Kidney (tissue), 14 donors: ENCODE data around the gene SMCO4. TPM values are rescaled to one million over a fixed set of nuclear protein-coding genes. Genes with fewer than 3 reads are reported as not detected.
A peak's percentile ranks its signal among the peaks of the same experiment; 100 is the strongest.

Experiments
- DNase-seq, 5 donors: peaks; one replicate each; pipeline ENCODE4 v3.0.0-alpha.2; 2013 to 2020
- FAIRE-seq: peaks from 2 replicates; lab custom pipeline; 2012; peaks lifted over from hg19 to GRCh38; lab: Jason Lieb, UNC
- H3K27ac ChIP-seq, 2 donors: one replicate each; pipeline ENCODE4 v1.7.0; 2013; ENCODE audit warnings: low read depth in 2 of 2, low read length in 2 of 2, inconsistent platforms in 1 of 2
- H3K27me3 ChIP-seq: one replicate; pipeline ENCODE4 v1.7.1; 2013; ENCODE audit warnings: low read length, inconsistent platforms; ENCODE audit not compliant: control insufficient read depth, insufficient read depth
- H3K36me3 ChIP-seq, 3 donors: one replicate each; pipeline versions ENCODE4 v1.7.0 to v1.7.1; 2013; ENCODE audit warnings: low read length in 3 of 3, control low read depth in 1 of 3, inconsistent platforms in 1 of 3; ENCODE audit not compliant: insufficient read depth in 3 of 3, control insufficient read depth in 2 of 3
- H3K4me1 ChIP-seq, 3 donors: one replicate each; pipeline versions ENCODE4 v1.7.0 to v1.7.1; 2013; ENCODE audit warnings: low read length in 3 of 3, inconsistent platforms in 1 of 3, low read depth in 1 of 3; ENCODE audit not compliant: control insufficient read depth in 2 of 3, insufficient read depth in 2 of 3
- H3K4me3 ChIP-seq, 3 donors: one replicate each; pipeline versions ENCODE4 v1.7.0 to v1.8.1; 2013; ENCODE audit warnings: low read length in 3 of 3, control low read depth in 1 of 3, inconsistent platforms in 1 of 3
- H3K9ac ChIP-seq, 3 donors: one replicate each; pipeline versions ENCODE4 v1.7.0 to v1.7.1; 2013; ENCODE audit warnings: low read length in 3 of 3, control low read depth in 1 of 3, inconsistent platforms in 1 of 3
- H3K9me3 ChIP-seq, 3 donors: one replicate each; pipeline versions ENCODE4 v1.7.0 to v1.7.1; 2013; ENCODE audit warnings: low read length in 3 of 3, control low read depth in 1 of 3, inconsistent platforms in 1 of 3; ENCODE audit not compliant: control insufficient read depth in 2 of 3, insufficient read depth in 1 of 3
- intact Hi-C: fragments of 100-400 bp; cut with DNase I; formaldehyde crosslinking; loops from one replicate; pipeline ENCODE4 v1.11.1; 2022
- polyA plus RNA-seq: library from polyadenylated mRNA; stranded (reverse); fragments of 350-450 nt; fragmentation: Illumina TruSeq; extraction: RNeasy Lipid Tissue Mini Kit (QIAGEN cat#74804); gene quantifications from one replicate; pipeline ENCODE4 v1.2.3, GENCODE V29; 2014; ENCODE audit warnings: low read depth, low replicate concordance; ENCODE audit not compliant: insufficient read depth
- total RNA-seq: library from RNA; stranded (reverse); fragmentation: NEBNext Ultra II Directional; extraction: Animal tissue kit (Norgen Biotek cat#: 25700); gene quantifications from one replicate; pipeline ENCODE4 v1.2.1, GENCODE V29; 2021
- TF ChIP-seq, protein P1 (sequence below): IDR thresholded peaks from 3 replicates; pipeline ENCODE4 v1.5.1; 2012; ENCODE audit warnings: mild to moderate bottlenecking, moderate library complexity, borderline replicate concordance; ENCODE audit not compliant: insufficient read depth; ENCODE audit errors: extremely low read depth
- donor health status: control.
- donor health status: control.
- donor health status: control.
- donor health status: control.
- donor health status: control.
- donor health status: DM: yes; HTN: yes; CAD: no.
- donor health status: Normal renal cell carcinoma (clear cell type).

The SMCO4 gene
- total and polyA plus RNA-seq, 2 donors from 2014 or later = 33.0 to 102 TPM

DNA sequence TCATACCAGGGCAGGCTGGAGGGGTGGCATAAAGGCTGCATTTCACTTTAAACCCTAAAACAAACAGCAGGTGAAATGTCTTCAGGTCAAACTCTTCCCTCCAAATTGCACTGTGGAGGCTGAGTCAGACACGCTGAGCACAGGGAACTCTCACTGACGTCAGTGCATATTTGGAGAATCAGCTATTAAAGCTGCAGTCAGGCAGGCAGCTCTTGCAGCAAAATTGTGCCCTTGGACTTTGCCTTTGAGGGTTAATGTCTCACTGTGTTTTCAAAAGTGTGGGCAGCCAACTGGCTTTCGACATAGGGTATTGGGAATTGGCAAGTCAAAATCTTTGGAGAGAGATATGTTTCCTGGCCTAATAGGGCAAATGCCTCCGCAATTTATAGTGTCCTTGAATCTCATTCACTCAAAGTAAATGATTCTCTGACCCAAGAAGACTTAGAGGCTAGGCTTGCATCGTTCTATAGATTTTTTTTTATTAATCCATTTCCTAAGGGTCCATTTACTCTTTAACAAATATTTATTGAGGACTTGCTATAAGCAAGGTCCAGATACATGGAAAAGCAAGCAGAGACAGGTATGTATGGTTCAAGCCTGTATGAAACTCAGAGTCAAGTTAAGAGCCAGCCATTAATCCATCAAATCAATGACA is 27.7 kb upstream of the SMCO4 start:
- intact Hi-C loops = no loop called here
- Histone ChIP-seq H3K4me3 (no peak overlapping the region), H3K9me3 (no peaks in the 10 kb centered on the region), H3K9ac (no peak overlapping the region), H3K36me3 (no peaks in the 10 kb centered on the region), H3K4me1 (peaks cover 0 to 7% (median 2%) of the 10 kb centered on the region in 3 donors), H3K27ac (no peak overlapping the region), H3K27me3 (no peaks in the 10 kb centered on the region)
- no peak for FAIRE-seq
- DNase-seq = peak in 3 of 5 donors; percentile 17 to 66 (median 45)
- TF ChIP-seq, protein P1, sequence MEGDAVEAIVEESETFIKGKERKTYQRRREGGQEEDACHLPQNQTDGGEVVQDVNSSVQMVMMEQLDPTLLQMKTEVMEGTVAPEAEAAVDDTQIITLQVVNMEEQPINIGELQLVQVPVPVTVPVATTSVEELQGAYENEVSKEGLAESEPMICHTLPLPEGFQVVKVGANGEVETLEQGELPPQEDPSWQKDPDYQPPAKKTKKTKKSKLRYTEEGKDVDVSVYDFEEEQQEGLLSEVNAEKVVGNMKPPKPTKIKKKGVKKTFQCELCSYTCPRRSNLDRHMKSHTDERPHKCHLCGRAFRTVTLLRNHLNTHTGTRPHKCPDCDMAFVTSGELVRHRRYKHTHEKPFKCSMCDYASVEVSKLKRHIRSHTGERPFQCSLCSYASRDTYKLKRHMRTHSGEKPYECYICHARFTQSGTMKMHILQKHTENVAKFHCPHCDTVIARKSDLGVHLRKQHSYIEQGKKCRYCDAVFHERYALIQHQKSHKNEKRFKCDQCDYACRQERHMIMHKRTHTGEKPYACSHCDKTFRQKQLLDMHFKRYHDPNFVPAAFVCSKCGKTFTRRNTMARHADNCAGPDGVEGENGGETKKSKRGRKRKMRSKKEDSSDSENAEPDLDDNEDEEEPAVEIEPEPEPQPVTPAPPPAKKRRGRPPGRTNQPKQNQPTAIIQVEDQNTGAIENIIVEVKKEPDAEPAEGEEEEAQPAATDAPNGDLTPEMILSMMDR = no peak

DNA sequence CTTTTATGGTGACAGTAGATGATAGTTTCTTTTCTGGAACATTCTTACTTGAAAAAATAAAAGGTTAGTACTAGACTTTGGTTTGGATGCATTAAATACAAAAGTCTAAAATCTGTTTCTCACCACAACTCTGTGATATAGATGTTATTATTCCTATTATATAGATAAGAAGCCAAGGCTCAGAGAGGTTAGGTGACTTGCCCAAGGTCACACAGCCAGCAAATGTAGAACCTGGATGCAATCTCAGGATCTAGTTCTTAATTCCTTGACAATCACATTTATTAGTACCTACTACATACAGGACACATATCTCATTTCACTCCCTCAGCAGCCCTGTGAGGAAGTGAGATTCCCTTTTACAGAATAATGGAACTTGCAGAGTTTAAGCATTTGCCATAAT is 26.3 kb upstream of the SMCO4 start:
- H3K4me3 ChIP-seq = no peak overlapping the region
- no peaks in the 10 kb centered on the region for H3K9me3 ChIP-seq
- TF ChIP-seq, protein P1 = no peak
- DNase-seq (no peak), FAIRE-seq (no peak)
- H3K27me3 ChIP-seq = no peaks in the 10 kb centered on the region
- H3K27ac ChIP-seq = no peak overlapping the region
- no peaks in the 10 kb centered on the region for H3K36me3 ChIP-seq
- peaks cover 0 to 7% (median 2%) of the 10 kb centered on the region in 3 donors for H3K4me1 ChIP-seq
- intact Hi-C loops = no loop called here
- H3K9ac ChIP-seq = no peak overlapping the region

DNA sequence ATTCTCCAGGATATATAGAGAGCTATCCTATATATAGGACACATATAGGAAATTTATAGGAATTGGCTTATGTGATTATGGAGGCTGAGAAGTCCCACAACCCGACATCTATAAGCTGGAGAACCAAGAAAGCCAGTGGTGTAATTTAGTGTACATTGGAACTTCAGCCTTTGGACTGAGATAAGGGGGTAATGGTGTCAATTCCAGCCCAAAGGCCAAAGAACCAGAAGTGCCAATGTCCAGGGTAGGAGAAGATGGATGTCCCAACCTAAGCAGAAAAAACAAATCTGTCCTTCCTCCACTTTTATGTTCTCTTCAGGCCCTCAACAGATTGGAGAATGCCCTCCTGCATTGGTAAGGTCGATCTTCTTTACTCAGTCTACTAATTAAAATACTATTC is 25.5 kb upstream of the SMCO4 start:
- TF ChIP-seq, protein P1 = no peak
- FAIRE-seq = no peak

DNA sequence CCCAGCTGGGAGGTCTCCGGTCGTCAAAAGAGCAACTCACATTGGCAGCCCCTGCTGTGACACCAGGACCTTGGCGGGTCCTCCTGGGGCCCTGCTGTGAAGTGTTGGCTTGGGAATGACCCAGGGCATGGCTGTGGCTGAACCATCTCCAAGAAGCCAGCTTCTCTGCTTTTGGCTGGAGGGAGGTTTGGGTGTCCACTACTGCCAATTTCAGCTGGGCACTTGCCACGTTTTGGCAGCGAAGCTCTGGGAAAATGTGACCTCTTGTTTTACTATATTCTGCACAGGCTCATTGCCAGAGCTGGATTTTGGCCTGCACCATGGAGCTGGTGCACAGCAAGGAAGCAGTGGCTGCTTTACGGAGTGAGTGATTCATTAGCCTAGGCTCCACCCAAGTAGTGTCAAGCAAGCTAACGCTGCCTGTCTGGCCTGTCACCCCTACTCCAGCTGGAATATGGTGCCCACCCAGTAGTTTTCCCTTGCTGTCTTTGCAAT is 24.3 kb upstream of the SMCO4 start:
- intact Hi-C loops = no loop called here
- H3K4me1 ChIP-seq = peaks cover 0 to 7% (median 2%) of the 10 kb centered on the region in 3 donors
- no peak overlapping the region for H3K4me3 ChIP-seq
- FAIRE-seq (no peak), DNase-seq (peak in 1 of 5 donors; percentile 67)
- TF ChIP-seq, protein P1 = no peak
- no peak overlapping the region for H3K9ac ChIP-seq
- H3K27ac ChIP-seq = peak overlapping the region in 1 of 2 donors; percentile 36
- H3K27me3 ChIP-seq = no peaks in the 10 kb centered on the region
- no peaks in the 10 kb centered on the region for H3K9me3 ChIP-seq
- no peaks in the 10 kb centered on the region for H3K36me3 ChIP-seq

More for the DNA sequence above, 25.5 kb upstream of the SMCO4 start:
- H3K9me3 ChIP-seq = no peaks in the 10 kb centered on the region
- no peaks in the 10 kb centered on the region for H3K27me3 ChIP-seq
- H3K27ac ChIP-seq = no peak overlapping the region
- H3K36me3 ChIP-seq = no peaks in the 10 kb centered on the region
- no peak overlapping the region for H3K4me3 ChIP-seq
- intact Hi-C loops = no loop called here
- peaks cover 0 to 7% (median 2%) of the 10 kb centered on the region in 3 donors for H3K4me1 ChIP-seq
- no peak overlapping the region for H3K9ac ChIP-seq
- no peak for DNase-seq
